LNCAP (cell line): ENCODE results near the gene KRTAP12-1.

Source experiments
- CTCF ChIP-seq: fragments of 450-650 bp; IDR thresholded peaks from 2 replicates; pipeline ENCODE4 v1.5.1; 2017; ENCODE audit warnings: mild to moderate bottlenecking

Gene KRTAP12-1

DNA sequence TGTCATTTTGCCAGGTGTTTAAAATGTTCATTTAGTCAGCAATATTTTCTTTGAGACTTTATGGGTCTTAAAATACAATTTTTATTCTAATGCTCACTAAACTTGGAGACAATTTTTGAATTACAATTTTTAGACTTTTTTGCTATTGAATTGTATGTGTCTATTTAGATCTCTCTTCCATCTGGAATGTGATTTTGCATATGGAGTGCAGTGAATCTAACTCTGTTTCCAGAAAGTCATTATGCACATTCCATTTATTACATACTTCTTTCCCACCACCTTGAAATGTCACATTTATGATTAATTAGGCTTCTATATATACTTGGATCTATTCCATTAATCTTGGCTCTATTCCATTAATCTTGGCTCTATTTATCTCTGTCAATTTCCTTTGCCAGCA is 35.0 kb upstream of the KRTAP12-1 start:
- no peak for TF ChIP-seq CTCF

DNA sequence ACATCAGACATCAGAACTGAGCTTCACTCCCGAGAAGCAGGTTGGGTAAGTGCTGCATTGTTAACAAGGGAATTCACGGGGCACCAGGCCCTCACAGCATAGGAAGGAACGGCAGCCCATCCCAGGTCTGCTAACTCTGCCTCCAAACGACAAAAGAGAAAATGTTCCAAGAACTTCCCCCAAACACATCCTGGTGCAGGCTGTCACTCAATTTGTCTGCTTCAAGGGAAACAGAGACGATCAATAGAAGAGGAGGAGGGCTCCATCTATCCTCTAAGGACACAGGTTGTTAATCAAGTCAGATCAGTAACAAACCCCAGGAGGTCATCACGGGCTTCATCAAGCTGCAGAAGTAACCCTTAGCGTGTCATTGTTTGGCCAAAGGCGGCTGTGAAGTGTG is 32.9 kb upstream of the KRTAP12-1 start:
- TF ChIP-seq CTCF = no peak

DNA sequence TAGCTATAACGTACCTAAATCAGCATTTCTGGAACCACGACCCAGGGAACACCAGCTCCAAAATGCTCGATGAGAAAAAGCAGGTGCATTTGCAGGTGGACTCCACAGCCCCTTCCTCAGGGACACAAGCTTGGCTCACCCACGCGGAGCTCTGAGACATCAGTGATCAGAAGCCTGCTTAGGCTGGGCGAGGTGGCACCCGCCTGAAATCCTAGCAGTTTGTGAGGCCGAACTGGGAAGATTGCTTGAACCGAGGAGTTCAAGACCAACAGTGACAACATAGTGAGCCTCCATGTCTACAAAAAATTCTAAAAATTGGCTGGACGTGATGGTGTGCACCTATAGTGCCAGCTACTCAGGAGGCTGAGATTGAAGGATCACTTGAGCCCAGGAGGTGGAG is 31.9 kb upstream of the KRTAP12-1 start:
- TF ChIP-seq CTCF = no peak

GRCh38 chr21:44713130-44713529 is 31.2 kb upstream of the KRTAP12-1 start:
- TF ChIP-seq CTCF = no peak

DNA sequence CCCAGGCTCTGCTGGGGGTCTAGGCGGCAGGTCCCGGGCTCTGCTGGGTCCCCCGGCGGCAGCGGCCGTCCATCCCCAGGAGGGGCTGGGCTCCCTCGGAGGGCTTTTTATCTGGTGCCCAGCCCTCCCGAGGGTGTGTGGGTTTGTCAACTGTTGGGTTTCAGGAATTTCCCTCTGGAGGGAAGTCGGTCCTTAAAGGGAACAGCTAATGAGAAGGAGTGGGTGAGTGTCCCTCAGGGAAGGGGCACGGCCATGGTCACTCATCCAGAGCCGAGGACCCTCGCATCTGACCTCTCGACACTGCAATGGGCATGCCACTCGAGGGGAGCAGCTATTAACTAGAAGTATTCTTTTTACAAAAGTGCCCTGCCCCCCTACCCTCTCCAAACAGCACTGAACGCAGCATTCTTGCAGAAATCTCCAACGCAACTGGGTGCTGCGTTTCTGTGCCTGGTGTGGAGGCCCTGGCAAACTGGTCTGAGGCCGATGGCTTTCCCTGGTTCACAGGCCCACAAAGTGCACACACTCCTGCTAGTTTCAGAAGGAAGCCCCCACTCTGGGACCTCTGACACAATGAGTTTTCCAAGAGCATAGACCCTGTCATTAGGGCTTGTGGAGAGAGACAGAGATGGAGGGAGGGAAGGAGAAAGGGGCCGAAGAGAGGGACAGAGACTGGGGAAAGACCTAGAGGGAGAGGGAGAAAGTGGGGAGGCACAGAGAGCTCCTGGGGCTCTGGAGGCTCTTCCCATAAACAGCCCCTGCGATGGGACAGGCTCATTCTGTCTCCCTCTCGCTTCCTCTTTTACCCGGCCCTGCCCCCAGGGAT is 30.5 kb upstream of the KRTAP12-1 start:
- TF ChIP-seq CTCF = no peak

DNA sequence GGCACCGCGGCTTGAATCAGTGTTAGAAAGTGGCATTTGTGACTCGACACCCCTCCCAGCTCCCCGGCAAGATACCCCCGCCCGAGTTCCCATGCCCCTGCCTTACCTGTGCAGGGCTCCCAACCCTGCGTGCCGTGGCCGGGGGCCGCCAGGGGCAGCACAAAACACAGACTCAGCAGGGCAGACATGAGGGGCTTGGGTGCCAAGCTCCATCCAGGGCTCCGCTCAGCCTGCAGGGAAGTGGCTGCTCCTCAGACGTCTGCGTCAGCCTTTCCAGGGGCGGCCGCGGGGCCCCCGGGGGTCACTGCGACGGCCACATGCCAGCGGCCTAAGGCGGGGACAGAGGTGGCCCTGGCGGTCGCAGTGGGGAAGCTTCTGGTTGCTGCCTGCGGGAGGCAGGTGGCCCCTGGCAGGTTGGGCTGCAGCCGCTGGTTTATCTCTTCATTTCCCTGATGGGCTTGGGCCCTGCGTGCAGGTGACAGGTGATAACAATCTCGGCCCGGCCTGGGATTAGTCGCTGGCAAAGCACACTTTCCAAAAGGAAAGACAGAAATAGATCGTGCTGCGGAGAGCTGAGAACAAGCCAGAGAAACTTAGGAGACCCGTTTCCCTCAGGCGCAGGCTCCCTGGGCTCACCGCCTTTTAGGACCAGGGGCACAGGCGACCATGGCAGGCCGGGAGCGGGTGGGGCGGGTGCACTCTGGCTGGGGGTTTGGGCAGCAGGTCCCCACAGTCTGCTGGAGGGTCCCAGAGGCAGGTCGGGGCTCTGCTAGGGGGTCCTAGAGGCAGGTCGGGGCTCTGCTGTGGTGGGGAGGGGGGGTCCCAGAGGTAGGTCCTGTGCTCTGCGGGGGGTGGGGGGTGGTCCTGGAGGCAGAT is 29.6 kb upstream of the KRTAP12-1 start, which contains the start of gene TSPEAR:
Gene TSPEAR (minus strand): TSS at position 246 of the 876 bp plus-strand sequence. CDS start 58 bp downstream, at position 188.
- TF ChIP-seq CTCF = no peak

- no peak for TF ChIP-seq CTCF
These were observed 28.9 kb upstream of the KRTAP12-1 start for GRCh38 chr21:44710756-44711326.
